HPDE6-E6E7 (cell line): ENCODE measurements around the gene SMIM29.

Source experiments
- DNase-seq: peaks from one replicate; pipeline ENCODE4 v3.0.0; 2011; ENCODE audit warnings: missing footprints; ENCODE audit errors: extremely low spot score

The SMIM29 gene

DNA sequence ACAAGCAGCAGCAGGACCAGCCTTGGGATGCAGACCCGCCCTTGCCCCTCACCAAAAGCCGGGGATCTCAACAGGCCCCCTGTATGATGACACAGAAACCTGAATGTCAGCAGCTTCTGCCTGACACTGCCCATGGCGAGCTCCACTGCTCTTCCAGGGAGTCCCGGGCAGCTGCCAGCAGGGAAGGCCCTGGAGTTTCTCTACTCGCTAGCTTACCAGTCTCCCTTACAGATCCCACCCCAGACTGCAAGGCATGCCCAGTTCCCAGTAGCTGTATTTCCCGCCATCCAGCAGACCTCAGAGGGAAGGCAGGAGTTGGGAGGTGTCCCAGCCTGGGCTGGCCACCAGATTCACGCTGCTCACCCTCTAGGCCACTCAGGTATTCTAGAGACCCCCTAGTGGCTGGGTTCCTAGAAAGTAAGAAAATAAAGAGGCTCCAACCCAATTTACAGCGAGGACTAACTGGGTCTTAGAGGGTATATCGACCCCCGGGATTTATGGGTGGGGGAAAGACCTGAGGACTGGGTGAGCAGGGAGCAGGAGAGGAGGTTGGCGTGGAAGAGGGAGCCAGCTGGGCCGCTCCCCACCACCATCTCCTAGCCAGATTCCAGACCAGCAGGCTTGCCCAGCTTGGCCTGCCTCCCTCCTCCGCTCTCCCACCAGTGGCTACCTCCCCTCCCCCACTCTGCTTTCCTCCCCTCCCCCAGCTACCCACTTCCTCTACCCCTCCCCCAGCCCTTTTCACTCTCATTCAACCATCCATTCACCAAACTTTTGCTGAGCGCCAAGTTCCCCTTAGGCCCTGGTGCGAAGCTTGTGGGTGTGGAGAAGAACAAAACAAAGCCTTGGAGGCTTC, 21.8 kb downstream of the SMIM29 start:
- DNase-seq = no peak

GRCh38 chr6:34226066-34226465, 22.7 kb downstream of the SMIM29 start:
- DNase-seq = no peak

- no peak for DNase-seq
These were observed 23.3 kb downstream of the SMIM29 start for GRCh38 chr6:34225551-34225950.

DNA sequence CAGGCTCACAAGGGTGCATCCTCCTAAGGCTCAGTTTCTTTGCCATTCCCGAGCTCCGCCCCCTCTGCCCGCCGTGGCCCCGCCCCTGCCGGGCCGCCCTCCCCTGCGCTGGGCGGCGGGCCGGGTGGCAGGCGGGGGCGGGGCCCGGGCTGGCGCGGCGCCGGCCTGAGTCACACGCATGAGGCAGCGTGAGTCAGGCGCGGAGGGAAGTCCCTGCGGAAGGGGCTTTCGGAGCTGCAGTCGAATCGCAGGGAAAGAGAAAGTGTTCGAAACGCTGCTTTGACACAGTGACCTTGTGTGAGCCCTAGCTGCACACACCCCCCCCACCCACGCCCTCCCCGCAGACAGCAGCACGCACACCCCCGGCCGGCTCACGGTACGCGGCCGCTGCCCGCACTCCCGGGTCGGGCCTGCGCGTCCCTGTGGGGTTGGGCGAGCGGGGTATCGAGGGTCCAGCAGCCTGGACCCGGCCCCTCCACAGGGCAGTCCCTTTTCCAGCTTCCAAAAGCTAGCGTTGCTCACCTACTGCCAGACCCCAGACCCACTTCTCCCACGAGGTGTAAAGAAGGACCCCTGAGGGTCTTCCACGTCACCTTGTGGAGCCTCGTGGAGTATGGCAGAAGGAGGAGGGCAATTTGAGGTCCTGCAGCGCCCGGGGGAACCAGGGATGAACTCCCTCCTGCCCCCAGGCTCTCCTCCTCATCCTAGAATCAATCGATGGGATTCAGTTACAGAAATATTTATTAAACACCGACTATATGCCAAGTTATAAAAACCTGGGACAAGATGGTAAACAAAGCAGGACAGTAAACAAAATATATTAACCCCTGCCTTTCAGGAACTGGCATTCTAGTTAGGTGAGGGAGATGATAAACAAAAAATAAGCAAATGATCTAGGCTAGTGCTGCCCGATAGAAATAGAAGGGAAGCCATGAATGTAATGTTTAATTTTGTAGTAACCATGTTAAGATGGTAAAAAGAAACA, 24.6 kb downstream of the SMIM29 start:
- DNase-seq = peak; percentile 96

- no peak for DNase-seq
These were observed 25.3 kb downstream of the SMIM29 start for GRCh38 chr6:34223381-34223955.

DNA sequence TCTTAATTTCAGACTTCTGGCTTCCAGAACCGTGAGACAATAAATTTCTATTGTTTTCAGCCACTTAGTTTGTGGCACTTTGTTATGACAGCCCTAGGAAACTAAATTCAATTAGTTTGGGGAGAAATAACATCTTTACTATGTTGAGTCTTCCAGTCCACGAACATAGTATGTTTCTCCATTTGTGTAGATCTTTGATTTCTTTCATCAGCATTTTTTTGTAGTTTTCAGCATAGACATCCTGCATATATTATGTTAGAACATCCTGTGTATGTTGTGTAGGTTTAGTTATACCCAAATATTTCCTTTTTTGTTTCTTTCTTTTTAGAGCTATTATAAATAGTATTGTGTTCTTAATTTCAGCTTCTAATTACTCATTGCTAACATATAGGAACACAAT, 30.1 kb downstream of the SMIM29 start:
- DNase-seq = no peak

DNA sequence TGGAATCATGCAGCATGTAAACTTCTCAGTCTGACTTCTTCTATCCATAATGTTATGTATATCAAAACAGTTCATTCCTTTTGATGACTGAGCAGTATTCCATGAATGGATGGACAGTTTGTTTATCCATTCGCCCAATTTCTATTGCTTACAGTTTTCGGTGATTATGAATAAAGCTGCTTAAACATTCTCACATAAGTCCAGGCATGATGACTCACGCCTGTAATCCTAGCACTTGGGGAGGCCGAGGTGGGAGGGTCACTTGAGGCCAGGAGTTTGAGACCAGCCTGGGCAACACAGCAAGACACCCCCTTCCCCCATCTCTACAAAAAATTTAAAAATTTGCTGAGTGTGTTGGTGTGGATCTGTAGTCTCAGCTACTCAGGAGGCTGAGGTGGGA, 35.0 kb downstream of the SMIM29 start:
- DNase-seq = no peak

- no peak for DNase-seq
These were observed 40.9 kb downstream of the SMIM29 start for GRCh38 chr6:34207695-34208443.

GRCh38 chr6:34206726-34207125, 42.1 kb downstream of the SMIM29 start:
- DNase-seq = no peak

- DNase-seq = no peak
These were observed 42.9 kb downstream of the SMIM29 start for GRCh38 chr6:34205916-34206315.

- no peak for DNase-seq
These were observed 43.3 kb downstream of the SMIM29 start for GRCh38 chr6:34205466-34205865.

- no peak for DNase-seq
These were observed 44.1 kb downstream of the SMIM29 start for GRCh38 chr6:34204693-34205092.

GRCh38 chr6:34202329-34203201, 46.2 kb downstream of the SMIM29 start:
- DNase-seq = no peak

DNA sequence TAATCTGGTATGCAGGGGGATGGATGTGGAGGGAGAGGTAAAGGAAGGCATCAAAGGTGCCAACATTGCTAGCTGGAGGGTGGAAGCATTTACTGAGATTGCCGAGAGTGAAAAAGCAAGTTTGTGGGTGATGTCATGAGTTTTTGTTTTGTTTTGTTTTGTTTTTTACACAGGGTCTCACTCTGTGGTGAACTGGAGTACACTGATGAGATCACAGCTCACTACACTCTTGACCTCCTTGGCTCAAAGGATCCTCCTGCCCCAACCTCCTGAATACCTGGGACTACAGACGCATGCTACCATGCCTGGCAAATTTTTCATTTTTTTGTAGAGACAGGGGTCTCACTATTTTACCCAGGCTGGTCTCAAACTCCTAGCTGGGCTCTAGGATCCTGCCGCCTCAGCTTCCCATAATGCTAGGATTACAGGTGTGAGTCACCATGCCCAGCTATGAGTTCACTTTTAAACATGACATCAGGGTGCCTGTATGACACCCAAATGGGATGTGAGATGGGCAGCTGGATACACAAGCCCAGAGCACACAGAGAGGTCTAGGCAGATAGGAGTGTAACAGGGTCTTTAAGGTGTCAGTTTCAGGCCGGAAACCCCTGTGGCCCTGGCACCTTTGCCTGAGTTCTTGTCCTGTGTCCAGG, 47.2 kb downstream of the SMIM29 start:
- no peak for DNase-seq

DNA sequence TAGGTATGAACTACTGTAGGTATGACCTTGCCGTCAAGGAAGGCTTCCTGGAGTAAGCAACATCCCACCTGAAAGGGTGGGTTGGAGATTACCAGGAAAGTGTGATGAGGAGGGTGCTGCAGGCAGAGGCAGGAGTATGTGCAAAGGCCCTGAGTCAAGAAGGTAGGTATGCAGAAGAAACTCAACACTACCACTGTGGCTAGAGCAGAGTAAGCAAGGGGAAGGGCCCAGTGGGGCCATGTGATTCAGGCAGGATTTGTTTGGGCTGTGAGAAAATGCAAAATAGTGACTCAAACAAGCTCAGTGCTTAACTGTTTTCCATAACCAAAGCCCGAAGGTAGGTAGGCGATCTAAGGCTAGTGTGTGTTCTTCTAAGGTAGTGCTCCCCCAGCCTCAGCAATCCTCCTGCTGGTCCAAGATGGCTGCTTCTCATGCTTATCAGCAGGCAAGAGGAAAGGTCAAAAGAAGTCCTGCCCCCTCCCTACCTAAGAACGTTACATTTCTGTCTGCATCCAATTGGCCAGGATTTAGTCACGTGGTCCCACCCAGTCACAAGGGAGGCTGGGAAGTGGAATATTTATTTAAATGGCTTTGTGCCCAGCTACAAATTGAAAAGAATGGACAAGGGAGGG, 48.4 kb downstream of the SMIM29 start:
- DNase-seq = no peak

- no peak for DNase-seq
These were observed 52.0 kb downstream of the SMIM29 start for GRCh38 chr6:34196833-34197195.
